ENCODE measurements around the gene CXCL12. TPM values are rescaled to one million over a fixed set of nuclear protein-coding genes. Genes with fewer than 3 reads are reported as not detected.

Gene CXCL12
- polyA plus RNA-seq, 1 donor from 2014 or later: 0.14 TPM

GRCh38 chr10:44361109-44361508, 23.8 kb downstream of the CXCL12 start:
- no peaks in the 10 kb centered on the region for H3K27me3 ChIP-seq (ENCODE audit: insufficient read depth, low read depth, low read length)
- H3F3A ChIP-seq (ENCODE audit: insufficient read depth, low read length, poor library complexity, severe bottlenecking): no peaks in the 10 kb centered on the region
- H3K36me3 ChIP-seq (ENCODE audit: insufficient read depth, low read length): no peaks in the 10 kb centered on the region
- H3K9me3 ChIP-seq (ENCODE audit: low read length): no peaks in the 10 kb centered on the region
- H3K27ac ChIP-seq (ENCODE audit: low read length): no peak overlapping the region
- no peak overlapping the region for H3K4me3 ChIP-seq (ENCODE audit: low read length)
- H3K4me2 ChIP-seq (ENCODE audit: low read length): no peak overlapping the region
- no peak overlapping the region for H2AFZ ChIP-seq (ENCODE audit: low read depth, low read length)
- TF ChIP-seq EP300 (conservative IDR thresholded peaks at IDR 0.05; ENCODE audit: poor library complexity, severe bottlenecking): no peak
- H3K79me2 ChIP-seq (replicated peaks; ENCODE audit: insufficient read depth, low read length): no peaks in the 10 kb centered on the region
- H4K20me1 ChIP-seq (ENCODE audit: insufficient read depth): no peaks in the 10 kb centered on the region
- H3K9me2 ChIP-seq (ENCODE audit: insufficient read depth, low read length): no peaks in the 10 kb centered on the region
- no peak overlapping the region for H3K9ac ChIP-seq (ENCODE audit: low read length)

- no peaks in the 10 kb centered on the region for H3K9me2 ChIP-seq (ENCODE audit: insufficient read depth, low read length)
- H3F3A ChIP-seq (ENCODE audit: insufficient read depth, low read length, poor library complexity, severe bottlenecking): no peaks in the 10 kb centered on the region
- no peak overlapping the region for H3K27ac ChIP-seq (ENCODE audit: low read length)
- no peak overlapping the region for H3K4me2 ChIP-seq (ENCODE audit: low read length)
- no peaks in the 10 kb centered on the region for H3K79me2 ChIP-seq (replicated peaks; ENCODE audit: insufficient read depth, low read length)
- no peaks in the 10 kb centered on the region for H3K27me3 ChIP-seq (ENCODE audit: insufficient read depth, low read depth, low read length)
- no peak for TF ChIP-seq EZH2 (IDR thresholded peaks at IDR 0.05; ENCODE audit: borderline replicate concordance, insufficient read depth, low read length, poor library complexity, severe bottlenecking)
- TF ChIP-seq TAF1 (IDR thresholded peaks at IDR 0.05; ENCODE audit: low read depth): no peak
- TF ChIP-seq CTCF (IDR thresholded peaks at IDR 0.05; ENCODE audit: poor library complexity, severe bottlenecking): no peak
- TF ChIP-seq RAD21 (conservative IDR thresholded peaks at IDR 0.05): no peak
- no peak for TF ChIP-seq POLR2AphosphoS5 (IDR thresholded peaks at IDR 0.05)
- no peak for TF ChIP-seq REST (IDR thresholded peaks at IDR 0.05; ENCODE audit: borderline replicate concordance)
- no peak for TF ChIP-seq SMC3 (conservative IDR thresholded peaks at IDR 0.05; ENCODE audit: poor library complexity)
- H3K9ac ChIP-seq (ENCODE audit: low read length): no peak overlapping the region
- H3K36me3 ChIP-seq (ENCODE audit: insufficient read depth, low read length): no peaks in the 10 kb centered on the region
- no peak overlapping the region for H3K4me3 ChIP-seq (ENCODE audit: low read length)
- H3K9me3 ChIP-seq (ENCODE audit: low read length): no peaks in the 10 kb centered on the region
- H2AFZ ChIP-seq (ENCODE audit: low read depth, low read length): no peak overlapping the region
- H4K20me1 ChIP-seq (ENCODE audit: insufficient read depth): no peaks in the 10 kb centered on the region
Measured at GRCh38 chr10:44358080-44358771, 26.7 kb downstream of the CXCL12 start.

- H3K4me2 ChIP-seq (ENCODE audit: low read length): no peak overlapping the region
- H3K9me2 ChIP-seq (ENCODE audit: insufficient read depth, low read length): no peaks in the 10 kb centered on the region
- H3K79me2 ChIP-seq (replicated peaks; ENCODE audit: insufficient read depth, low read length): no peaks in the 10 kb centered on the region
- no peak overlapping the region for H2AFZ ChIP-seq (ENCODE audit: low read depth, low read length)
- no peak overlapping the region for H3K9ac ChIP-seq (ENCODE audit: low read length)
- H3K27me3 ChIP-seq (ENCODE audit: insufficient read depth, low read depth, low read length): no peaks in the 10 kb centered on the region
- no peak overlapping the region for H3K27ac ChIP-seq (ENCODE audit: low read length)
- no peaks in the 10 kb centered on the region for H3F3A ChIP-seq (ENCODE audit: insufficient read depth, low read length, poor library complexity, severe bottlenecking)
- TF ChIP-seq CTCF (IDR thresholded peaks at IDR 0.05; ENCODE audit: poor library complexity, severe bottlenecking): no peak
- H3K36me3 ChIP-seq (ENCODE audit: insufficient read depth, low read length): no peaks in the 10 kb centered on the region
- H4K20me1 ChIP-seq (ENCODE audit: insufficient read depth): no peaks in the 10 kb centered on the region
- H3K4me3 ChIP-seq (ENCODE audit: low read length): no peak overlapping the region
- no peaks in the 10 kb centered on the region for H3K9me3 ChIP-seq (ENCODE audit: low read length)
Measured at GRCh38 chr10:44357023-44357540, 27.8 kb downstream of the CXCL12 start.
